Lung (tissue), 12 donors: ENCODE data around the gene RSRC1. TPM values are rescaled to one million over a fixed set of nuclear protein-coding genes. Genes with fewer than 3 reads are reported as not detected.

ENCODE experiments used
- ATAC-seq: fragments of 200-7000 bp; cut with Tn5 transposase; one replicate; pipeline ENCODE4 v1.9.1; 2020; ENCODE audit warnings: moderate number of reproducible peaks; ENCODE audit not compliant: insufficient read depth, low FRiP score
- DNase-seq, 3 donors: peaks; one replicate each; pipeline ENCODE4 v3.0.0-alpha.2; 2013 to 2017
- H3K27ac ChIP-seq, 2 donors: one replicate each; pipeline ENCODE4 v1.5.1; 2013; ENCODE audit warnings: mild to moderate bottlenecking in 2 of 2, moderate library complexity in 2 of 2, control low read depth in 1 of 2, inconsistent platforms in 1 of 2, low read depth in 1 of 2, low read length in 1 of 2
- H3K27me3 ChIP-seq, 3 donors: one replicate each; pipeline ENCODE4 v1.5.1; 2013; ENCODE audit warnings: low read length in 2 of 3; ENCODE audit not compliant: control insufficient read depth in 3 of 3, insufficient read depth in 3 of 3
- H3K36me3 ChIP-seq, 4 donors: one replicate each; pipeline ENCODE4 v1.5.1; 2013; ENCODE audit warnings: low read length in 4 of 4, mild to moderate bottlenecking in 1 of 4, moderate library complexity in 1 of 4; ENCODE audit not compliant: control insufficient read depth in 4 of 4, insufficient read depth in 4 of 4
- H3K4me1 ChIP-seq, 5 donors: one replicate each; pipeline ENCODE4 v1.5.1; 2013; ENCODE audit warnings: low read length in 5 of 5, mild to moderate bottlenecking in 2 of 5, moderate library complexity in 1 of 5; ENCODE audit not compliant: control insufficient read depth in 5 of 5, insufficient read depth in 5 of 5
- H3K4me3 ChIP-seq: one replicate; pipeline ENCODE4 v1.5.1; 2013; ENCODE audit warnings: mild to moderate bottlenecking, control low read depth, moderate library complexity
- H3K9ac ChIP-seq, 2 donors: one replicate each; pipeline ENCODE4 v1.5.1; 2013; ENCODE audit warnings: low read length in 2 of 2, control low read depth in 1 of 2; ENCODE audit not compliant: insufficient read depth in 1 of 2
- H3K9me3 ChIP-seq, 4 donors: one replicate each; pipeline ENCODE4 v1.5.1; 2013; ENCODE audit warnings: low read length in 3 of 4, mild to moderate bottlenecking in 1 of 4, moderate library complexity in 1 of 4; ENCODE audit not compliant: control insufficient read depth in 4 of 4, insufficient read depth in 3 of 4
- CTCF ChIP-seq: IDR thresholded peaks from 2 replicates; pipeline ENCODE4 v1.5.1; 2012; ENCODE audit warnings: mild to moderate bottlenecking; ENCODE audit errors: control extremely low read depth, extremely low read depth
- WGBS, 2 donors: extraction: QIAGEN DNeasy Blood & Tissue Kit; methylation state at CpG; one replicate each; pipeline ENCODE4 v1.1.7; 2013; 5-methylcytosine and 5-hydroxymethylcytosine counted together
- polyA plus RNA-seq, 2 donors: library from polyadenylated mRNA; stranded (reverse); fragments of 200-250 nt; gene quantifications; one replicate each; pipeline ENCODE4 v1.2.1, GENCODE V29; 2013
- total RNA-seq, 2 donors: library from RNA; depleted of rRNA in 1 of 2; stranded (reverse); fragments of >200 nt in 1 of 2; gene quantifications; one replicate each; pipeline ENCODE4 v1.2.1, GENCODE V29; 2014 to 2021
- donor health status: control.
- donor health status: control.
- donor health status: Bipolar disorder and iron deficiency.
- donor health status: healthy.
- donor health status: DM: yes; HTN: yes; CAD: no.

The RSRC1 gene
- total and polyA plus RNA-seq, 4 donors = 9.1 to 53.5 (median 17.0) TPM

GRCh38 chr3:158140396-158140795 lies 30.5 kb downstream of the RSRC1 start:
- Histone ChIP-seq H3K9ac (no peak overlapping the region), H3K36me3 (peaks cover 0 to 4% (median 0%) of the 10 kb centered on the region in 4 donors), H3K9me3 (no peaks in the 10 kb centered on the region), H3K27me3 (no peaks in the 10 kb centered on the region), H3K4me1 (no peaks in the 10 kb centered on the region), H3K27ac (no peak overlapping the region), H3K4me3 (no peak overlapping the region)
- ATAC-seq = no peak
- DNase-seq = no peak
- no peak for TF ChIP-seq CTCF
- 95 to 98% methylated on average over 2 of the region's 2 CpGs for WGBS, 2 donors

- DNase-seq (no peak), ATAC-seq (no peak)
- no peaks in the 10 kb centered on the region for H3K27me3 ChIP-seq
- no peaks in the 10 kb centered on the region for H3K36me3 ChIP-seq
- no peak overlapping the region for H3K27ac ChIP-seq
- TF ChIP-seq CTCF = no peak
- 71 to 98% methylated on average over 2 of the region's 2 CpGs for WGBS, 2 donors
- H3K9me3 ChIP-seq = no peaks in the 10 kb centered on the region
- no peak overlapping the region for H3K4me3 ChIP-seq
- no peak overlapping the region for H3K9ac ChIP-seq
- H3K4me1 ChIP-seq = no peaks in the 10 kb centered on the region
Observed at GRCh38 chr3:158148218-158148617, 38.3 kb downstream of the RSRC1 start.

GRCh38 chr3:158152186-158152585 lies 42.3 kb downstream of the RSRC1 start:
- no peak for DNase-seq
- H3K27ac ChIP-seq = no peak overlapping the region
- H3K36me3 ChIP-seq = peaks cover 0 to 2% (median under 1%) of the 10 kb centered on the region in 4 donors
- no peak for ATAC-seq
- H3K9ac ChIP-seq = no peak overlapping the region
- H3K4me1 ChIP-seq = no peaks in the 10 kb centered on the region
- H3K4me3 ChIP-seq = no peak overlapping the region
- H3K9me3 ChIP-seq = peaks cover 0 to 2% (median 0%) of the 10 kb centered on the region in 4 donors
- 88 to 94% methylated on average over 2 of the region's 2 CpGs for WGBS, 2 donors
- TF ChIP-seq CTCF = no peak
- no peaks in the 10 kb centered on the region for H3K27me3 ChIP-seq

GRCh38 chr3:158158969-158159368 lies 49.1 kb downstream of the RSRC1 start:
- Histone ChIP-seq H3K4me1 (peaks cover 0 to 5% (median 0%) of the 10 kb centered on the region in 5 donors), H3K27me3 (no peaks in the 10 kb centered on the region), H3K27ac (no peak overlapping the region), H3K9ac (no peak overlapping the region), H3K9me3 (peaks cover 0 to 2% (median 0%) of the 10 kb centered on the region in 4 donors), H3K4me3 (no peak overlapping the region), H3K36me3 (peaks cover 0 to 2% (median under 1%) of the 10 kb centered on the region in 4 donors)
- no peak for TF ChIP-seq CTCF
- DNase-seq = no peak
- ATAC-seq = no peak
